NCI-H226 (cell line): Measurements from ENCODE around the gene IL21R.
A peak's percentile ranks its signal among the peaks of the same experiment; 100 is the strongest.

Experiments used
- DNase-seq: peaks from one replicate; pipeline ENCODE4 v3.0.0-alpha.2; 2015

IL21R gene

GRCh38 chr16:27492588-27492979 lies 90.6 kb downstream of the IL21R start:
- no peak for DNase-seq

DNA sequence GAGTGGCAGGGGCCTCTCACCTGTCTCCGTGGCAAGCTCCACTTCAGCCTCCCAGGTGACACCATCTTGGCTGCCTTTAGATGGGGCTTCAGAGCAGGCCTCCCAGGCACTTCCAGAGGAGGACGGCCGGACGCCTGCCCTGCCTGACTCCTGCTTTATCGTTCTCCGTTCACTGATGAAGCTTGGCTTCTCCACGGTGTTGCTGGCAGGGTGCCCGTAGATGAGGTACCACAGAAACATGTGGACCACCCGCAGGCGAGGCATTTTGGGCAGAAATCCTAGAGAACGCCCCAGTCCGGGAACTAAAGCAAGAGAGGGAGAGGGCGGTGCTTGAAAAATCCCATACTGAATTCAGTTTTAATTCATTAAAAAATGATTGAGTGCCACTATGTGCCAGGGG lies 93.2 kb downstream of the IL21R start:
- DNase-seq, result peak; percentile 77

- DNase-seq, result no peak
Measured at GRCh38 chr16:27498031-27498825, 96.3 kb downstream of the IL21R start.

DNA sequence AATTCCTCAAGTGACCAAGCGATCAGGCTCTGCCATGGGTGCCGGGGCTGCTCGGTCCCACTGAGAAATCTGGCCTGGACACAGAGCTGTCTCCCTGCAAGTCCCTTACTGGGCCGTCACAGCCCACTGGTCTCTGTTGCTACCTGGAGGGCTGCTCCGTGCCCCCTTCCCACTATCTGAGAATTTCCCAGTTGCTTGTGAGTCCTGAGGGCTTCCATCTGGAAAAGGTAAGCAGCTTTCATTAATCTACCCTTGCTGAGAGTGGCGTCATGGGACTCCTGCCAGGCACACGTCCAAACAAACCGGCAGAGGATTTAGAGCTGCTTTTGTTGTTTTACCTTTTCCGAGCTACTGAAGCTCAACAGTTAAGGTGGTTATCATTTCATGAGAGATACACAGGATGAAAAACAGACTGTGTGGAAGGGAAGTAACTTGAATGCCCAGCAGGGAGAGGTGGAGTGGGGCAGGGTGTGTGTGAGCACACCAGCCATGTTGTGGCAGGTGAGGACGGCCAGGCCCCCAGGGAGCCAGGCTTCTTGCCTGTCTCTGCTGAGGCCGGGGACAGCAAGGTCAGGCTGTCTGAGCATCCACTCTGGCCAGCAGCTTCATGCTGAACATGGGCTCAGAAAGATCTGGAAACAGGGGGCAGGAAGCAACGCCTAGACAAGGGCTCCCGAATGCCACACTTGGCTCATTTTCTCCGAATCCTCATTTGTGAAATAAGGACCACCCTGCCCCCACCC lies 97.1 kb downstream of the IL21R start:
- no peak for DNase-seq

DNA sequence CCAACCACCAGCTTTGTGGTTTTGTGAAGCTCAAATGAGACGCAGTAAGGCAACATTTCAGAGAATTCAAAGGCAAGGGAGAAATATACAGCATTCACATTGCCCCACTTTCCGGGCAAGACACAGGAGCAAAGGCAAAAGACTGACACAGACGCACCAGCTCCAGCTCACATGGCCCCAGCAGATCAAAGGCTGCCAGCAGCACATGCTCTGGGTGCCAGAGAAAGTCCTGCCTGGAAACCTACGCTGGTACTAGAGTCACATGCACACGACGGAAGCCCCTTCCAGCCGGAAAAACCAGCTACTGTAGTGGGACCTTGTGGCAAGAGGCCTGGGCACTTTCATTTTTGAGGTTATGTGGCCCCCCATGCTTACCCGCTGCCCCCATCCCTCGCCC lies 97.7 kb downstream of the IL21R start:
- no peak for DNase-seq

- no peak for DNase-seq
Measured at GRCh38 chr16:27500801-27501200, 98.8 kb downstream of the IL21R start.
